Activated naive CD8-positive, alpha-beta T cell treated with anti-CD3 and anti-CD28 coated beads, Interleukin-2, amount 10 ng/mL, durations not matched to agents 7 days and 5 days (primary cell): ENCODE measurements around the gene SPTLC3. TPM values are rescaled to one million over a fixed set of nuclear protein-coding genes. Genes with fewer than 3 reads are reported as not detected.

Source experiments
- total RNA-seq, 2 experiments: library from RNA; stranded (reverse); gene quantifications; one replicate each; pipeline ENCODE4 v1.2.3, GENCODE V29; 2021

Gene SPTLC3
- total RNA-seq, 2 experiments from 2014 or later: 0.94 to 1.0 TPM

Other genes starting within 250 kb of the SPTLC3 start
- 1 to 10 TPM; 2.3 to 3.0 TPM for gene ISM1, start 212.3 kb downstream of the SPTLC3 start, total RNA-seq